Activated effector memory CD4-positive, alpha-beta T cell treated with anti-CD3 and anti-CD28 coated beads, Interleukin-2, amount 50 U/mL, for 16 hours (primary cell): Measurements from ENCODE around the gene AMIGO1.
"Not testable (repeated sequence)": the region's sequence is repeated elsewhere in the genome, so short reads cannot be mapped to it uniquely, and the experiment has no call there.

Experiments used
- DNase-seq: peaks from one replicate; pipeline ENCODE4 v3.0.0-alpha.2; 2020

AMIGO1 gene

GRCh38 chr1:109482242-109482641, 27.3 kb downstream of the AMIGO1 start:
- DNase-seq, result peak; percentile 6

GRCh38 chr1:109481646-109482045, 27.9 kb downstream of the AMIGO1 start:
- DNase-seq, result peak; percentile 44

DNA sequence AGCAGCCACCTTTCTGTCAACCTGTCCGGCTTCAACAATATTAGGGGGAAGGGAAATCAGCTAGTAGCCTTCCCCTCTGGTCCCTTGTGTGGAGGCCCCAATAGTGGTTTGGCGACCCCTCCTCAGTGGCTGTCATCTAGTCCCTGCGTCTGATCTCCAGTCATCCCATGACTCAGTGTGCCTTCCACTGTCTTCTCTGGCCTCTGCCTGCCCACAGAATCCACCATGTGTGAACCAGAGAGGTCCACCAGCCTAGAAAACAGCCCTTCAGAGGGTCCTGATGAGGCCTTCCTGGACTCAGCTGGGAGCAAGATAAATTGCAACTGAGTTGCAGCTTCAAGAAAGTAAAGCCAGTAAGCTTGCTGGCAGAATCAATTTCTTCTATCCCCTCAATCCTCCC, 29.6 kb downstream of the AMIGO1 start:
- no peak for DNase-seq

DNA sequence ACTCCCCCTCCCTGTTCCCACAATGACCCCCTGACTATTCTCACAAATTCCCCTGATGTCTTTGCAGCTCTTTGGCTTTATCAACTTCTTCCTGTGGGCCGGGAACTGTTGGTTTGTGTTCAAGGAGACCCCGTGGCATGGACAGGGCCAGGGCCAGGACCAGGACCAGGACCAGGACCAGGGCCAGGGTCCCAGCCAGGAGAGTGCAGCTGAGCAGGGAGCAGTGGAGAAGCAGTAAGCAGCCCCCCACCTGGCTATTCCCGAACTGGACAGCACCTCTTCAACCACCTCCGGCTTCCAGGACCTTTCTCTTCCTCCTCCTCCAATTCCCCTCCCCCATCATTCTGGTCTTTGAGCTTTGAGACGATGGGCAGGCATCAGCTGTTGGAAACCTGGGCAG, 30.2 kb downstream of the AMIGO1 start:
- DNase-seq, result no peak

DNA sequence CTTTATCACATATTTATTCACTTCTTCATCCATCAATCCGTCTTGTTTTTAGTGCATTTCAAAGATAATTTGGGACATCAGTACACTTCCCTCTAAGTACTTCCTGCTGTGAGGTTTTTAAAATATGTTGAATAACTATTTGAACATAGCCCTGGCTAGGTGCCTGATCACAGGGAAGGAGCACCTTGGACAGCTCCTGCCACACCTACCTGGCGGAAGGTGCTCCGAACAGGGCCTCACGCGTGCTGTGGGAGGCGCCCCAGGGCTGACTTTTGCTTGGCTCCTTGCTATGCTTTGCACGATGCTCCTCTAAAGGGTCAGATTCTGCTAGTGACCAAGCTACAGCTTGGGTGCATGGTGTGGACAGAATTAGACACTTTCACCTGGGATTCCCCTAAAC, 30.7 kb downstream of the AMIGO1 start:
- DNase-seq, result peak; percentile 74

- peak; percentile 56 for DNase-seq
Observed at GRCh38 chr1:109477821-109478220, 31.7 kb downstream of the AMIGO1 start.

DNA sequence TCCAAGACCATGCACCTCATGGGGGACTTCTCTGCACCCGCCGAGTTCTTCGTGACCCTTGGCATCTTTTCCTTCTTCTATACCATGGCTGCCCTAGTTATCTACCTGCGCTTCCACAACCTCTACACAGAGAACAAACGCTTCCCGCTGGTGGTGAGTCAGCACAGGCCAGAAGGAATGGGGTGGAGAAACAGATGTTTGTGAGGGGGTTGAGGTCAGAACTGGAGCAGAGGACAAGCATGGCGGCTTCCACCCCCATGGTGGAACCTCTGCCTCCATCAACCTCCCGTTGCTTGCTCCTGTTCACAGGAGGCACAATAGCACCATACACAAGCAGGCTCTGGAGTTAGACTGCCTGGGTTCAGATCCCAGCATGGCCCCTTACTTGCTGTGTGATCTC, 32.7 kb downstream of the AMIGO1 start:
- no peak for DNase-seq

DNA sequence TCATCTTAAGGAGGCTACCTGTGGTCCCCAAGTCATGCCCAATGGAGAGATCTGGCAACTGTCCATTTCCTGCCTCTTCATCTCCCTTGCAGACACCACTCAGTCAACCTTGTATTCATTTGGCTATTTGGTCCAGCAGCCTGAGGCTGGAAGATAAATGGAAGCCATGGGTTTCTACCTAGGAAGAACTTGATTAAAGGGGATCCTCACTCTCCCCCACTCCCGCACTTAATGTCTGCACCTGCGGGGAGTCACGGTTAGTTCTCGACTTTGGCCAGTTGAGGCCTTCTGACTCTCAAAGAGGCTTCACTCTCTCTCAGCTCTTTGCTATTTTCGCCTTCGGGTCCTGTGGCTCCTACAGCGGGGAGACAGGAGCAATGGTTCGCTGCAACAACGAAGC, 34.3 kb downstream of the AMIGO1 start:
- DNase-seq, result no peak

DNA sequence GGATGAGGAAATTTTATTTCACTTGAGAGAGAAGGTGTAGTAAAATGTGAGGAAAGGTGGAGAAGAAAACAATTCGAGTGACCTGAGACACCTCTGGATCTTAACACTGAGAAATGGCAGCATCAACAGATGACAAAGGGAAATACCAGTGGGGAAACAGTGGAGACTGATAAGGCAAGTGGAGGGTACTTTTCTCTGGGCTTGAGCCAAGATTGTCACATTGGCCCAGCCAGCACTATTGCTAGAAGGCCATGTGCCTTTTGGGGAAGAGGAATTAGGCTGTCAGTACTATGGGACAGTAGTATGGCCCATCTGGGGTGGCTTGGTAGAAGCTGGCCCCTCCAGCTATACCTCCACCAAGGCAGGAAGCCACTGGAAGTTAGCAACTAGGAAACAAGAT, 34.8 kb downstream of the AMIGO1 start:
- DNase-seq, result no peak

GRCh38 chr1:109473284-109474057, 36.1 kb downstream of the AMIGO1 start:
- not testable (repeated sequence) for DNase-seq

- no peak for DNase-seq
Observed at GRCh38 chr1:109472779-109473178, 36.7 kb downstream of the AMIGO1 start.

DNA sequence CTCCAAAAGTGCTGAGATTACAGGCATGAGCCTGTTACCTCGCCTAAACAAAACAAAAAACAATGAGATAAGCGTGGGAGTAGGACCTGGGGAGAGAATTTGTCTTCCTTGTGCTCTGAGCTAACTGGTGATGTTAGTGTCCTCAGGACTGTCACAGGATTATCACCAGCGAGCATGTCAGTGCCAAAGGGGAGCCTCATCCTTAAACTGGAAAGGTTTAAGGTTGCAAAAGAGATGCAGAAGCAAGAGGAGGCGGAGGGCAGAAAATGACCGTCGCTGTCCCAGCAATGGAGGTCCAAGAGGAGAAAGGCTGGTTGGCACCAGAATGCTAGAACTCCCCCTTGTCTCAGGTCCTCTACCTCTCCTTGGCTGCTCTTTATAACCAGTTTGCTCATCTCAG, 39.3 kb downstream of the AMIGO1 start:
- no peak for DNase-seq

DNA sequence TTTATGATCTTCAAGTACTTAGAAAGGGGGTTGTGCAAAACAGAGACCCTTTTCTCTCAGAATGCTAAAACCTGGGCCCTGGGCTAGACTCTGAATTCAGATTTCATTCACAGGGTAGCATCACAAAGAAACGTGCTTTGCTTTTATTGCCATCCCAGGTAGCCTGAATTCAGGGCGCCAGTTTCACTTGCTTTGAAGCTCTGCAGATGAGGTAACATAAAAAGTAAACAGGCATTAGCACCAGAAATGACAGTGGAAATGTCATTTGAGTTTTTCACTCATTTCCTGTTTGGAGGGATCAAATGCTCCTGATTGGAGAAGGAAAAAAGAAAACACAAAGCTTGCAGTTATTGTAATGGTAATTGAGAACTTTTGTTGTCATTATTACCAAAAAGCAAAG, 40.6 kb downstream of the AMIGO1 start:
- DNase-seq, result no peak

DNA sequence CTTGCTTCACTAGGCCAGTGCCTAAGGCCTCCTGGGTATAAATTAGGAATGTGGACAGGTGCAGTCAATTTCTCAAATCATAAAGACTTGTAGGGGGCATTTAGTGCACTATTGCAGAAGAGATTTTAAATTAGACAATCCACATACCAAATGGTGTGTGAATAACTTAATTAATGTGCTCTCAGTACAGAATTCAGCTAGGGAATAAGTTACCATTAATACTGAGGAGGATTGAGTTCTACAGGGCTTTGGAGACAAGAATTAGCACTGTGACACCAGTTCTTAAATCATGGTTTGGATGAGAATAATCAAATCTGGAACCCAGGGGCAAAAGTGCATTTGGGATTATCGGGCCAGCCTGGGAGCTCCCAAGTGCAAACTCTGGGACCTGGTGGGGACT, 41.5 kb downstream of the AMIGO1 start:
- DNase-seq, result no peak

DNA sequence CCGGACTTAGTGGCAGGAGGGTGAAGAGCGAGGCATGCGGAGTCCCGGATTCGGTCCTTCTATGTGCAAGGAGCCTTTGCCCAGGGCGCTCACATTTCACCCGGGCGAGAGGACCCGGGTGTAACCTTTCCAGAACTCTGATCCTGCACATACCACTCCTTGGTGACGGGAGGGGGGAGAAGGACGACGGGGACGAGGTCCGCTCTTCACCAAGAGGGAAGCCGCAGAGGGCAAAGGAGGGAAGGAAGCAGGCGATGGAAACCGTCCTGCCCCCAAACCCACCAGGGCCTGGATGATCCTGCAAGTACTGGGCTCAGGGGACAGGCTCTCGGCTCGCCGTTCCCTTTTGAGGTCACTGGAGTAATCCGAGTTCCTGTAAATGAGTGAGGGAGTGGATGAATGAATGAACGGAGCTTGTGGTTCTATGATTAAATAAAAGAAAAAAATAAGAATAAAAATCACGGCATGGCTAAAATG, 42.2 kb downstream of the AMIGO1 start:
- DNase-seq, result no peak

GRCh38 chr1:109466452-109467300, 42.9 kb downstream of the AMIGO1 start, which contains the start of gene SYPL2:
Gene SYPL2 (plus strand): TSS chr1:109466546. CDS start chr1:109466844, 298 bp downstream.
- peak; percentile 71 for DNase-seq

GRCh38 chr1:109466125-109466451, 43.4 kb downstream of the AMIGO1 start:
- DNase-seq, result no peak

DNA sequence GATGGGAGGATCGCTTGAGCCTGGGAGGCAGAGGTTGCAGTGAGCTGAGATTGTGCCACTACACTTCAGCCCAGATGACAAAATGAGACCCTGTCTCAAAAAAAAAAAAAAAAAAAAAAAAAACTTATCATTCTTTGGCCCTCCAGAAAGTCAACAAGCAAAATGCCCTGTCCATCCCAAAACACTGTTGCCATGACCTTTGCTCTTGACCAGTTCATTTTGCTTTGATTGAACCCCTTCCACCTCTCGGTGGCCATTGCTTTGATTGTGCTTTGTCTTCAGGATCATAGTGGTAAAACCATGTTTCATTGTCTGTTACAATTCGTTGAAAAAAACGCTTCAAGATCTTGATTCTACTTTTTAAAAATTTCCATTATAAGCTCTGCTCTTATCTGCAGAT, 51.7 kb downstream of the AMIGO1 start:
- DNase-seq, result no peak

- DNase-seq, result no peak
Observed at GRCh38 chr1:109454497-109455133, 54.9 kb downstream of the AMIGO1 start.
